ENCODE measurements around the gene EPN3. TPM values are rescaled to one million over a fixed set of nuclear protein-coding genes. Genes with fewer than 3 reads are reported as not detected.
A peak's percentile ranks its signal among the peaks of the same experiment; 100 is the strongest.

The EPN3 gene
- total and polyA plus RNA-seq, 5 experiments from 2014 or later: not detected

- Mint-ChIP-seq H3K27me3 (peaks cover 18 to 63% (median 48%) of the 10 kb centered on the region in 5 donors), H3K36me3 (no peaks in the 10 kb centered on the region), H3K4me1 (peaks cover 4 to 17% (median 7%) of the 10 kb centered on the region in 4 donors), H3K4me3 (no peak overlapping the region), H3K27ac (no peak overlapping the region), H3K9me3 (no peaks in the 10 kb centered on the region)
- POLR2A ChIA-PET: interaction anchor here (0.7 kb wide), 1 partner anchor 1504 kb away, joined by 3 read pairs; no protein-coding TSS in a partner anchor
- no peak for DNase-seq
- ATAC-seq: no peak
Measured at GRCh38 chr17:50569592-50569991, 37.1 kb downstream of the EPN3 start.

DNA sequence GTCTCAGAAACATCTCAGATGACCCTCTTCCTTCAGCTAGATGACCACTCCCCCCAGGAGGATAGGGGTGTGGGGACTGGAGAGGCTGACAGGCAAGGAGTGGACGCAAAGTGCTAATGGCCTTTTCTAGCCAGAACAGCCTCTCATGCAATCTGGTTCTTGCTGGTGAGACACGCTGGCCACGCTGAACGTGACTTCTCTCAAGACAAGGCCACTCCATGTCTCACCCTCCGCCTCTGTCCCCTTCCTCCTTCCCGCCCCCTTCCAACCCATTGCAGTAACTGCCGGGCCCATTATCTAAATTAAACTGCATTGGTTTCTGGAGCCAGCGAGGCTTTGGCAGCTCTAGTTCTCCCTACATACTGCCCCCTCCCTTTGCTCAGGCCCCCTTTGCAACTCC, 37.5 kb downstream of the EPN3 start:
- Mint-ChIP-seq H3K27ac (no peak overlapping the region), H3K36me3 (no peaks in the 10 kb centered on the region), H3K9me3 (no peaks in the 10 kb centered on the region), H3K4me3 (no peak overlapping the region), H3K27me3 (peaks cover 16 to 59% (median 44%) of the 10 kb centered on the region in 5 donors), H3K4me1 (peaks cover 4 to 12% (median 6%) of the 10 kb centered on the region in 4 donors)
- POLR2A ChIA-PET: interaction anchor here (0.7 kb wide), 1 partner anchor 1505 kb away, joined by 3 read pairs; no protein-coding TSS in a partner anchor
- no peak for DNase-seq
- ATAC-seq: no peak

DNA sequence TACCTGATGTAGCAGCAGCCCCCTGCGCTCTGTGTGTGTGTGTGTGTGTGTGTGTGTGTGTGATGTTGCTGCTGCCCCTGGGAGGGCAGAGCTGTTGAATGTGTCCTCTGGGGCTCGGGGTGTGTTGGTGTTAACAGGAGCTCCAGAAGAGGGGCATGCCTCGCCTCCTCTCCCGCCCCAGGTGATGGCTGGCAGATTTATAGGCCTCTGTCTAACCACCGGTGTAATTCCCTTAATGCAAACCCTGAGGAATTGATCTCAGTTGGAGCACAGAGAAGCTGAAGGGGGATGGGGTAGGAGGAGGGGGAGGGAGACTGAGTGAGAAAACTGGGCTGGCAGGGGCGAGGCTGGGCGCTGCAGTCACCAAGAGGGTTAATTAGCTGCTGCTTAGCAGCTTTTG, 38.0 kb downstream of the EPN3 start:
- Mint-ChIP-seq H3K9me3 (no peaks in the 10 kb centered on the region), H3K27me3 (peaks cover 15 to 54% (median 40%) of the 10 kb centered on the region in 5 donors), H3K36me3 (no peaks in the 10 kb centered on the region), H3K27ac (no peak overlapping the region), H3K4me3 (no peak overlapping the region), H3K4me1 (peaks cover 4 to 7% (median 5%) of the 10 kb centered on the region in 4 donors)
- ATAC-seq (no peak), DNase-seq (no peak)
- POLR2A ChIA-PET: interaction anchor here (0.6 to 0.7 kb wide), 2 partner anchors 14 to 1505 kb away, joined by 3 read pairs; no protein-coding TSS in a partner anchor

DNA sequence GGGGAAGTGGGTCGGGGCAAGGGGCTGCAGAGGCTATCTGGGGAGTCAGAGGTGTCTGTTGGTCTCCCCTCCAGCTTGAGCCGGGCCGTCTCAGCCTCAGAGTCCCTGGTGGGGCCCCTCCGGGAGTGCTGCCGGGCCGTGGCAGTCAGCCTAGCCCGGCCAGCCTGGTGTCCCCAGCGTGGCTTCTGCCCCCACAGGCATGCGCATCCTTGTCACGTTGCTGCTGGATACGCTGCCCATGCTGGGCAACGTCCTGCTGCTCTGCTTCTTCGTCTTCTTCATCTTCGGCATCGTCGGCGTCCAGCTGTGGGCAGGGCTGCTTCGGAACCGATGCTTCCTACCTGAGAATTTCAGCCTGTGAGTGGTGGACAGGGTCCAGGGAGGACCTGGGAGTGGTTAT, 39.1 kb downstream of the EPN3 start:
- Mint-ChIP-seq H3K4me1 (peaks cover 0 to 4% (median 0%) of the 10 kb centered on the region in 4 donors), H3K36me3 (no peaks in the 10 kb centered on the region), H3K9me3 (no peaks in the 10 kb centered on the region), H3K27me3 (peaks cover 10 to 42% (median 29%) of the 10 kb centered on the region in 5 donors), H3K4me3 (no peak overlapping the region), H3K27ac (no peak overlapping the region)
- DNase-seq: no peak
- POLR2A ChIA-PET: interaction anchor here (1.2 kb wide), 1 partner anchor 10 kb away, joined by 3 read pairs; no protein-coding TSS in a partner anchor
- ATAC-seq: no peak

- Mint-ChIP-seq H3K9me3 (no peaks in the 10 kb centered on the region), H3K36me3 (no peaks in the 10 kb centered on the region), H3K27me3 (peaks cover 7 to 39% (median 24%) of the 10 kb centered on the region in 5 donors), H3K4me3 (no peak overlapping the region), H3K4me1 (peaks cover 0 to 4% (median 0%) of the 10 kb centered on the region in 4 donors), H3K27ac (no peak overlapping the region)
- DNase-seq (no peak), ATAC-seq (no peak)
- POLR2A ChIA-PET: interaction anchor here (1.2 kb wide), 1 partner anchor 11 kb away, joined by 3 read pairs; no protein-coding TSS in a partner anchor
Measured at GRCh38 chr17:50572541-50572940, 40.0 kb downstream of the EPN3 start.

GRCh38 chr17:50573866-50574611, 41.5 kb downstream of the EPN3 start:
- no peak overlapping the region for H3K4me3 Mint-ChIP-seq
- peaks cover 6 to 45% (median 19%) of the 10 kb centered on the region in 5 donors for H3K27me3 Mint-ChIP-seq
- no peaks in the 10 kb centered on the region for H3K36me3 Mint-ChIP-seq
- POLR2A ChIA-PET: no interaction called here
- H3K4me1 Mint-ChIP-seq: peaks cover 0 to 4% (median 0%) of the 10 kb centered on the region in 4 donors
- no peaks in the 10 kb centered on the region for H3K9me3 Mint-ChIP-seq
- ATAC-seq (no peak), DNase-seq (no peak)
- no peak overlapping the region for H3K27ac Mint-ChIP-seq

DNA sequence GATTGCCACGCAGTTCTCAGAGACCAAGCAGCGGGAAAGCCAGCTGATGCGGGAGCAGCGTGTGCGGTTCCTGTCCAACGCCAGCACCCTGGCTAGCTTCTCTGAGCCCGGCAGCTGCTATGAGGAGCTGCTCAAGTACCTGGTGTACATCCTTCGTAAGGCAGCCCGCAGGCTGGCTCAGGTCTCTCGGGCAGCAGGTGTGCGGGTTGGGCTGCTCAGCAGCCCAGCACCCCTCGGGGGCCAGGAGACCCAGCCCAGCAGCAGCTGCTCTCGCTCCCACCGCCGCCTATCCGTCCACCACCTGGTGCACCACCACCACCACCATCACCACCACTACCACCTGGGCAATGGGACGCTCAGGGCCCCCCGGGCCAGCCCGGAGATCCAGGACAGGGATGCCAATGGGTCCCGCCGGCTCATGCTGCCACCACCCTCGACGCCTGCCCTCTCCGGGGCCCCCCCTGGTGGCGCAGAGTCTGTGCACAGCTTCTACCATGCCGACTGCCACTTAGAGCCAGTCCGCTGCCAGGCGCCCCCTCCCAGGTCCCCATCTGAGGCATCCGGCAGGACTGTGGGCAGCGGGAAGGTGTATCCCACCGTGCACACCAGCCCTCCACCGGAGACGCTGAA, 43.2 kb downstream of the EPN3 start:
- POLR2A ChIA-PET: no interaction called here
- Mint-ChIP-seq H3K4me3 (no peak overlapping the region), H3K27me3 (peaks cover 6 to 49% (median 14%) of the 10 kb centered on the region in 5 donors)

GRCh38 chr17:50576864-50577263, 44.3 kb downstream of the EPN3 start:
- no peak overlapping the region for H3K4me3 Mint-ChIP-seq
- no peak overlapping the region for H3K27ac Mint-ChIP-seq
- ATAC-seq: no peak
- POLR2A ChIA-PET: no interaction called here
- H3K9me3 Mint-ChIP-seq: no peaks in the 10 kb centered on the region
- H3K4me1 Mint-ChIP-seq: peaks cover 0 to 3% (median 0%) of the 10 kb centered on the region in 4 donors
- H3K36me3 Mint-ChIP-seq: no peaks in the 10 kb centered on the region
- DNase-seq: no peak
- peaks cover 7 to 49% (median 20%) of the 10 kb centered on the region in 5 donors for H3K27me3 Mint-ChIP-seq

More for the DNA sequence above, 43.2 kb downstream of the EPN3 start:
- peaks cover 0 to 4% (median 0%) of the 10 kb centered on the region in 4 donors for H3K4me1 Mint-ChIP-seq
- no peaks in the 10 kb centered on the region for H3K9me3 Mint-ChIP-seq
- ATAC-seq (no peak), DNase-seq (no peak)
- H3K27ac Mint-ChIP-seq: no peak overlapping the region
- H3K36me3 Mint-ChIP-seq: no peaks in the 10 kb centered on the region

DNA sequence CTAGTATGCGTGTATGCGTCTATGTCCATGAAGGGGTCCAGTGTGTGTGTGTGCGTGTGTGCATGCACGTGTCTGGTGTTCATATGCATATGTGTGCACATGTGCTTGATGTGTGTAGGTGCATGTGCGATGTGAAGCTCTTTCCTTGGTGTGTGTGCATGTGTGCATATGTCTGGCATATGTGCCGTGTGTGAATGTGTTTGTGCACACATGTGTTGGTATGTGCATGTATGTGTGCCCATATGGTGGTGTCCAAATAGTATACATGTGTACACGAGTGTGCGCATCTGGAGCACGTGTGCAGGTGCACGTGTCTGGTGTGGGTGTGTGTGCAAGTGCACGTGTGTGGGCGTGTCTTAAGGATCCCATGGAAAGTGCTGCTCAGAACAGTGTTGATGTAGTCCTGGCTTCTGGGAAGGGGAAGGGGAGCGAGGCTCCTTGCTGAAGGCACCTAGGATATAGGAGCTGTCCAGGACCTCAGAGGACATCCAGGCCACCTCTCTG, 45.0 kb downstream of the EPN3 start:
- DNase-seq (no peak), ATAC-seq (no peak)
- no peak overlapping the region for H3K27ac Mint-ChIP-seq
- peaks cover 0 to 2% (median 0%) of the 10 kb centered on the region in 4 donors for H3K4me1 Mint-ChIP-seq
- H3K36me3 Mint-ChIP-seq: no peaks in the 10 kb centered on the region
- POLR2A ChIA-PET: no interaction called here
- no peak overlapping the region for H3K4me3 Mint-ChIP-seq
- H3K9me3 Mint-ChIP-seq: no peaks in the 10 kb centered on the region
- H3K27me3 Mint-ChIP-seq: peaks cover 8 to 49% (median 21%) of the 10 kb centered on the region in 5 donors

- no peak overlapping the region for H3K4me3 Mint-ChIP-seq
- POLR2A ChIA-PET: no interaction called here
- ATAC-seq (no peak), DNase-seq (no peak)
- peaks cover 8 to 54% (median 25%) of the 10 kb centered on the region in 5 donors for H3K27me3 Mint-ChIP-seq
- peaks cover 0 to 2% (median 0%) of the 10 kb centered on the region in 4 donors for H3K4me1 Mint-ChIP-seq
- no peaks in the 10 kb centered on the region for H3K9me3 Mint-ChIP-seq
- peak overlapping the region in 1 of 10 donors; percentile 38 for H3K27ac Mint-ChIP-seq
- H3K36me3 Mint-ChIP-seq: no peaks in the 10 kb centered on the region
Measured at GRCh38 chr17:50578173-50578572, 45.6 kb downstream of the EPN3 start.

- POLR2A ChIA-PET: no interaction called here
- ATAC-seq: no peak
- H3K9me3 Mint-ChIP-seq: no peaks in the 10 kb centered on the region
- H3K36me3 Mint-ChIP-seq: no peaks in the 10 kb centered on the region
- peaks cover 0 to 2% (median 0%) of the 10 kb centered on the region in 4 donors for H3K4me1 Mint-ChIP-seq
- no peak for DNase-seq
- H3K4me3 Mint-ChIP-seq: no peak overlapping the region
- H3K27ac Mint-ChIP-seq: no peak overlapping the region
- H3K27me3 Mint-ChIP-seq: peaks cover 8 to 64% (median 25%) of the 10 kb centered on the region in 5 donors
Measured at GRCh38 chr17:50579399-50579798, 46.9 kb downstream of the EPN3 start.

- H3K36me3 Mint-ChIP-seq: no peaks in the 10 kb centered on the region
- H3K4me1 Mint-ChIP-seq: peaks cover 0 to 2% (median 0%) of the 10 kb centered on the region in 4 donors
- no peaks in the 10 kb centered on the region for H3K9me3 Mint-ChIP-seq
- ATAC-seq (no peak), DNase-seq (no peak)
- H3K27me3 Mint-ChIP-seq: peaks cover 8 to 64% (median 25%) of the 10 kb centered on the region in 5 donors
- no peak overlapping the region for H3K4me3 Mint-ChIP-seq
- POLR2A ChIA-PET: no interaction called here
- no peak overlapping the region for H3K27ac Mint-ChIP-seq
Measured at GRCh38 chr17:50580646-50581045, 48.1 kb downstream of the EPN3 start.

- Mint-ChIP-seq H3K27ac (no peak overlapping the region), H3K4me3 (no peak overlapping the region), H3K36me3 (no peaks in the 10 kb centered on the region), H3K27me3 (peaks cover 8 to 64% (median 25%) of the 10 kb centered on the region in 5 donors), H3K4me1 (peaks cover 0 to 2% (median 0%) of the 10 kb centered on the region in 4 donors), H3K9me3 (no peaks in the 10 kb centered on the region)
- no peak for DNase-seq
- POLR2A ChIA-PET: interaction anchor here (0.7 kb wide), 1 partner anchor 72 kb away, joined by 3 read pairs; no protein-coding TSS in a partner anchor
- no peak for ATAC-seq
Measured at GRCh38 chr17:50581316-50581715, 48.8 kb downstream of the EPN3 start.
